HG03457 (cell line): ENCODE results near the gene IPO13.

Experiments used
- ATAC-seq: cut with Tn5 transposase; IDR thresholded peaks from one replicate; pipeline ENCODE4 v1.9.1; 2021; ENCODE audit warnings: moderate number of reproducible peaks; ENCODE audit not compliant: unreplicated experiment

The IPO13 gene

GRCh38 chr1:43971336-43971980 is 24.7 kb downstream of the IPO13 start:
- ATAC-seq = no peak

GRCh38 chr1:43973981-43974442 is 27.3 kb downstream of the IPO13 start:
- no peak for ATAC-seq

GRCh38 chr1:43974443-43975248 is 27.9 kb downstream of the IPO13 start, which contains the start of gene ATP6V0B:
Gene ATP6V0B, plus strand, starts transcription at chr1:43974960. Its CDS starts 81 bp downstream, at chr1:43975041.
- peak; percentile 58 for ATAC-seq

- no peak for ATAC-seq
These were observed 28.7 kb downstream of the IPO13 start for GRCh38 chr1:43975249-43975961.

- no peak for ATAC-seq
These were observed 29.3 kb downstream of the IPO13 start for GRCh38 chr1:43976045-43976444.

- no peak for ATAC-seq
These were observed 30.1 kb downstream of the IPO13 start for GRCh38 chr1:43976890-43977289.

GRCh38 chr1:43977376-43978263 is 30.9 kb downstream of the IPO13 start:
- no peak for ATAC-seq

GRCh38 chr1:43978264-43978550 is 31.5 kb downstream of the IPO13 start:
- ATAC-seq = no peak

- ATAC-seq = no peak
These were observed 32.0 kb downstream of the IPO13 start, which contains the start of gene B4GALT2 for GRCh38 chr1:43978551-43979260. Gene B4GALT2, plus strand, starts transcription at chr1:43979210. Its CDS starts 1,951 bp downstream, at chr1:43981161.

- ATAC-seq = no peak
These were observed 32.4 kb downstream of the IPO13 start for GRCh38 chr1:43979261-43979527.

- no peak for ATAC-seq
These were observed 32.9 kb downstream of the IPO13 start for GRCh38 chr1:43979528-43980254.

GRCh38 chr1:43980255-43981134 is 33.7 kb downstream of the IPO13 start:
- no peak for ATAC-seq

GRCh38 chr1:43981135-43981491 is 34.4 kb downstream of the IPO13 start:
- ATAC-seq = no peak

- ATAC-seq = no peak
These were observed 34.9 kb downstream of the IPO13 start for GRCh38 chr1:43981636-43982035.

GRCh38 chr1:43982241-43982640 is 35.5 kb downstream of the IPO13 start:
- no peak for ATAC-seq

GRCh38 chr1:43982808-43983207 is 36.1 kb downstream of the IPO13 start:
- no peak for ATAC-seq

- ATAC-seq = no peak
These were observed 36.6 kb downstream of the IPO13 start for GRCh38 chr1:43983253-43983899.

GRCh38 chr1:43984855-43985254 is 38.1 kb downstream of the IPO13 start:
- ATAC-seq = no peak
